WTC11 (cell line): ENCODE data around the gene BORCS6.
A peak's percentile ranks its signal among the peaks of the same experiment; 100 is the strongest.

Experiments used
- JAZF1 ChIP-seq: fragments of 250-450 bp; sonication (Bioruptor Pico); IDR thresholded peaks from 2 replicates; pipeline ENCODE4 v1.9.0; 2021; ENCODE audit warnings: moderate library complexity, mild to moderate bottlenecking, inconsistent platforms
- TF ChIP-seq, protein P1 (sequence below): sonication (generic); formaldehyde crosslinking; IDR thresholded peaks from 2 replicates; pipeline ENCODE4 v1.8.1; 2022; ENCODE audit warnings: low read depth, mild to moderate bottlenecking, moderate library complexity, missing genetic modification reagents, borderline replicate concordance
- TF ChIP-seq, protein P2 (sequence below): sonication (generic); formaldehyde crosslinking; IDR thresholded peaks from 2 replicates; pipeline ENCODE4 v1.8.0; 2022; ENCODE audit warnings: mild to moderate bottlenecking, missing genetic modification reagents
- TF ChIP-seq, protein P3 (sequence below): fragments of 200-600 bp; IDR thresholded peaks from 2 replicates; pipeline ENCODE4 v1.8.0; 2022; ENCODE audit warnings: antibody characterized with exemption
- TF ChIP-seq, protein P4 (sequence below): sonication (generic); formaldehyde crosslinking; IDR thresholded peaks from 2 replicates; pipeline ENCODE4 v1.8.0; 2022; ENCODE audit warnings: missing genetic modification reagents

DNA sequence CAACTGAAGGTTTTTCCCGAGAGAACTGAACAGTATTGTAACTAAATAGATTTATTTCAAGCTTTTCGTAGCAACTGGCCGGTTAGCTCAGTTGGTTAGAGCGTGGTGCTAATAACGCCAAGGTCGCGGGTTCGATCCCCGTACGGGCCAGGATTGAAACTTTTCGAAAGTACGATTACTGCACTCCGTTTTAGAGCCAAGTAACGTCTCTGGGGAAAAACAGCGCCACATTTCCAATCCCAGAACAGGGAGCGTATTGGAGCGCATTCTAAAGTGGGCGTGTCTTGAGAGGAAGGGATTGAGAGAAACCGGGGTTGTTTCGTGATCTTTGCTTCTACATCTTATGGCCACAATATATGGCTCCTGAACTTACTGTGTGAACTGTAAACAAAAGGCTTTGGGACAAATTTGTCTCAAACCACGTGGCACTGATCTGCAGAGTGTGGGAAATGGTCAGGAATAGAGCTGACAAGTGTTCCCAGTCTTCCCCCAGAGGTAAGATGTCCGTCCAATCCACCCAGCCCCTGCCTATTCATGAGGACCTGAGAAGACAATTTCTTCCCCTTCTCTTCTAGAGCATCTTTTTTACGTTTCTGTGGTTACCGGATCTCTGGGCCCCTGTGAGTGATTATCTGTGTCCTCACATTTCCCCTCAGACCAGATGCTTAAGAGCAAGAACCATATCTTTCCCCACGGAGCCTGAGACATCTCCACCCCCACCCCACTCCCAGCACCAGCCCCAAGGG is 2.3 kb downstream of the BORCS6 start:
- TF ChIP-seq, protein P1, sequence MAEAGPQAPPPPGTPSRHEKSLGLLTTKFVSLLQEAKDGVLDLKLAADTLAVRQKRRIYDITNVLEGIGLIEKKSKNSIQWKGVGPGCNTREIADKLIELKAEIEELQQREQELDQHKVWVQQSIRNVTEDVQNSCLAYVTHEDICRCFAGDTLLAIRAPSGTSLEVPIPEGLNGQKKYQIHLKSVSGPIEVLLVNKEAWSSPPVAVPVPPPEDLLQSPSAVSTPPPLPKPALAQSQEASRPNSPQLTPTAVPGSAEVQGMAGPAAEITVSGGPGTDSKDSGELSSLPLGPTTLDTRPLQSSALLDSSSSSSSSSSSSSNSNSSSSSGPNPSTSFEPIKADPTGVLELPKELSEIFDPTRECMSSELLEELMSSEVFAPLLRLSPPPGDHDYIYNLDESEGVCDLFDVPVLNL (CRISPR knock-in tag), result no peak
- TF ChIP-seq, protein P2, sequence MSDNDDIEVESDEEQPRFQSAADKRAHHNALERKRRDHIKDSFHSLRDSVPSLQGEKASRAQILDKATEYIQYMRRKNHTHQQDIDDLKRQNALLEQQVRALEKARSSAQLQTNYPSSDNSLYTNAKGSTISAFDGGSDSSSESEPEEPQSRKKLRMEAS, result peak; percentile 41
- TF ChIP-seq, protein P3, sequence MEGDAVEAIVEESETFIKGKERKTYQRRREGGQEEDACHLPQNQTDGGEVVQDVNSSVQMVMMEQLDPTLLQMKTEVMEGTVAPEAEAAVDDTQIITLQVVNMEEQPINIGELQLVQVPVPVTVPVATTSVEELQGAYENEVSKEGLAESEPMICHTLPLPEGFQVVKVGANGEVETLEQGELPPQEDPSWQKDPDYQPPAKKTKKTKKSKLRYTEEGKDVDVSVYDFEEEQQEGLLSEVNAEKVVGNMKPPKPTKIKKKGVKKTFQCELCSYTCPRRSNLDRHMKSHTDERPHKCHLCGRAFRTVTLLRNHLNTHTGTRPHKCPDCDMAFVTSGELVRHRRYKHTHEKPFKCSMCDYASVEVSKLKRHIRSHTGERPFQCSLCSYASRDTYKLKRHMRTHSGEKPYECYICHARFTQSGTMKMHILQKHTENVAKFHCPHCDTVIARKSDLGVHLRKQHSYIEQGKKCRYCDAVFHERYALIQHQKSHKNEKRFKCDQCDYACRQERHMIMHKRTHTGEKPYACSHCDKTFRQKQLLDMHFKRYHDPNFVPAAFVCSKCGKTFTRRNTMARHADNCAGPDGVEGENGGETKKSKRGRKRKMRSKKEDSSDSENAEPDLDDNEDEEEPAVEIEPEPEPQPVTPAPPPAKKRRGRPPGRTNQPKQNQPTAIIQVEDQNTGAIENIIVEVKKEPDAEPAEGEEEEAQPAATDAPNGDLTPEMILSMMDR, result no peak
- no peak for TF ChIP-seq JAZF1 (CRISPR knock-in tag)
- TF ChIP-seq, protein P4, sequence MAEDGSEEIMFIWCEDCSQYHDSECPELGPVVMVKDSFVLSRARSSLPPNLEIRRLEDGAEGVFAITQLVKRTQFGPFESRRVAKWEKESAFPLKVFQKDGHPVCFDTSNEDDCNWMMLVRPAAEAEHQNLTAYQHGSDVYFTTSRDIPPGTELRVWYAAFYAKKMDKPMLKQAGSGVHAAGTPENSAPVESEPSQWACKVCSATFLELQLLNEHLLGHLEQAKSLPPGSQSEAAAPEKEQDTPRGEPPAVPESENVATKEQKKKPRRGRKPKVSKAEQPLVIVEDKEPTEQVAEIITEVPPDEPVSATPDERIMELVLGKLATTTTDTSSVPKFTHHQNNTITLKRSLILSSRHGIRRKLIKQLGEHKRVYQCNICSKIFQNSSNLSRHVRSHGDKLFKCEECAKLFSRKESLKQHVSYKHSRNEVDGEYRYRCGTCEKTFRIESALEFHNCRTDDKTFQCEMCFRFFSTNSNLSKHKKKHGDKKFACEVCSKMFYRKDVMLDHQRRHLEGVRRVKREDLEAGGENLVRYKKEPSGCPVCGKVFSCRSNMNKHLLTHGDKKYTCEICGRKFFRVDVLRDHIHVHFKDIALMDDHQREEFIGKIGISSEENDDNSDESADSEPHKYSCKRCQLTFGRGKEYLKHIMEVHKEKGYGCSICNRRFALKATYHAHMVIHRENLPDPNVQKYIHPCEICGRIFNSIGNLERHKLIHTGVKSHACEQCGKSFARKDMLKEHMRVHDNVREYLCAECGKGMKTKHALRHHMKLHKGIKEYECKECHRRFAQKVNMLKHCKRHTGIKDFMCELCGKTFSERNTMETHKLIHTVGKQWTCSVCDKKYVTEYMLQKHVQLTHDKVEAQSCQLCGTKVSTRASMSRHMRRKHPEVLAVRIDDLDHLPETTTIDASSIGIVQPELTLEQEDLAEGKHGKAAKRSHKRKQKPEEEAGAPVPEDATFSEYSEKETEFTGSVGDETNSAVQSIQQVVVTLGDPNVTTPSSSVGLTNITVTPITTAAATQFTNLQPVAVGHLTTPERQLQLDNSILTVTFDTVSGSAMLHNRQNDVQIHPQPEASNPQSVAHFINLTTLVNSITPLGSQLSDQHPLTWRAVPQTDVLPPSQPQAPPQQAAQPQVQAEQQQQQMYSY, result no peak
